Measurements from ENCODE around the gene B4GAT1.
"Not testable (repeated sequence)": the region's sequence is repeated elsewhere in the genome, so short reads cannot be mapped to it uniquely, and the experiment has no call there.

B4GAT1 gene

DNA sequence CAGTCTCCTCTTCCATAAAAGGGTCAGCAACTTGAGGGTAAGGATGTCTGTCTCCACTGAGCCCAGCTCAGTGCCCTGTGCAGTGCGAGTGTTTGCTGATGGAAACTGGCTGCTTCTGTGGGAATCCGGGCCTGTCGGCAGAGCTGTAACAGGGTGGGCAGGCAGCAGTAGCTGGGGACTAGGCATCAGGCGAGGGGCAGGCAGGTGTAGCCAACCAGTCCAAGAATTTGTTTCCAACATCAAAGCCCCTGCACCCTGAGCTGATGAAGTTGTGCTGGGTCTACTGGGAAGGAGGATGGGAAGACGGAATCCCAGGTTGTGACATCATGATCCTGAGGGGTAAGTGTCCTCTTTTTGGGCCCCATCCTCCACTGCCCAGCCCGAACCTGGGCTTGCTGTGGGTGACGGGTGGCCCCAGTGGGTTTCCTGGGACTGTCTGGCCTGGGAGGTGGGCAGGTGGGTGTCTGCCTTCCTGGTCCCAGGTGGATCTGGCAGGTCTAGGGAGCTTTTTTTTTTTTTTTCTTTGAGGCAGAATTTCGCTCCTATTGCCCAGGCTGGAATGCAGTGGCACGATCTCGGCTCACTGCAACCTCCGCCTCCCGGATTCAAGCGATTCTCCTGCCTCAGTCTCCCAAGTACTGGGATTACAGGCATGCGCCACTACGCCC, 13.1 kb upstream of the B4GAT1 start:
- TF ChIP-seq, protein P1, sequence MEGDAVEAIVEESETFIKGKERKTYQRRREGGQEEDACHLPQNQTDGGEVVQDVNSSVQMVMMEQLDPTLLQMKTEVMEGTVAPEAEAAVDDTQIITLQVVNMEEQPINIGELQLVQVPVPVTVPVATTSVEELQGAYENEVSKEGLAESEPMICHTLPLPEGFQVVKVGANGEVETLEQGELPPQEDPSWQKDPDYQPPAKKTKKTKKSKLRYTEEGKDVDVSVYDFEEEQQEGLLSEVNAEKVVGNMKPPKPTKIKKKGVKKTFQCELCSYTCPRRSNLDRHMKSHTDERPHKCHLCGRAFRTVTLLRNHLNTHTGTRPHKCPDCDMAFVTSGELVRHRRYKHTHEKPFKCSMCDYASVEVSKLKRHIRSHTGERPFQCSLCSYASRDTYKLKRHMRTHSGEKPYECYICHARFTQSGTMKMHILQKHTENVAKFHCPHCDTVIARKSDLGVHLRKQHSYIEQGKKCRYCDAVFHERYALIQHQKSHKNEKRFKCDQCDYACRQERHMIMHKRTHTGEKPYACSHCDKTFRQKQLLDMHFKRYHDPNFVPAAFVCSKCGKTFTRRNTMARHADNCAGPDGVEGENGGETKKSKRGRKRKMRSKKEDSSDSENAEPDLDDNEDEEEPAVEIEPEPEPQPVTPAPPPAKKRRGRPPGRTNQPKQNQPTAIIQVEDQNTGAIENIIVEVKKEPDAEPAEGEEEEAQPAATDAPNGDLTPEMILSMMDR (conservative IDR thresholded peaks at IDR 0.05; ENCODE audit: low read length), result no peak
- DNase-seq (ENCODE audit: low read depth), result no peak
- no peak overlapping the region for H3K4me3 ChIP-seq (ENCODE audit: low read length)

DNA sequence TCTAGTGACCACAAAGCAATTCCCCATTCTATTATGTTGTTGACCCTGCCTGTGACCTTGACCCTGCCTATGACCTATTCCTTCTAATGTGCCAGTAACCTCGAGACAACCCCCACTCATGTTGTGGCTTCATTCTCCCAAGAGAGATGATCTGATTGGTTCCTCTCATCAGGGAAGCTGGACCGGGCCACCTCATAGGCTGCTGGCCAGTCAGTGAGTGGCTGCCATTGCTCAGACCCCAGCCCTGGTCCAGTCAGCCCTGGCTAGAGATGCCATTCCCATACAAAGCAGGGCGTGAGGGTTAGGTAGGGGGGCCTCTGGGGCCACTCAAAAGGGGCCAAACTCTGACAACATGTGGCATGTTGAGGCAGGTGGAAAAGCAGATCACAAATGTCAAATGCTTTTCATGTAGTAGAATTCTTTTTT, 12.2 kb upstream of the B4GAT1 start:
- TF ChIP-seq, protein P1 (conservative IDR thresholded peaks at IDR 0.05; ENCODE audit: low read length), result no peak
- no peak for DNase-seq (ENCODE audit: low read depth)
- no peak overlapping the region for H3K4me3 ChIP-seq (ENCODE audit: low read length)

DNA sequence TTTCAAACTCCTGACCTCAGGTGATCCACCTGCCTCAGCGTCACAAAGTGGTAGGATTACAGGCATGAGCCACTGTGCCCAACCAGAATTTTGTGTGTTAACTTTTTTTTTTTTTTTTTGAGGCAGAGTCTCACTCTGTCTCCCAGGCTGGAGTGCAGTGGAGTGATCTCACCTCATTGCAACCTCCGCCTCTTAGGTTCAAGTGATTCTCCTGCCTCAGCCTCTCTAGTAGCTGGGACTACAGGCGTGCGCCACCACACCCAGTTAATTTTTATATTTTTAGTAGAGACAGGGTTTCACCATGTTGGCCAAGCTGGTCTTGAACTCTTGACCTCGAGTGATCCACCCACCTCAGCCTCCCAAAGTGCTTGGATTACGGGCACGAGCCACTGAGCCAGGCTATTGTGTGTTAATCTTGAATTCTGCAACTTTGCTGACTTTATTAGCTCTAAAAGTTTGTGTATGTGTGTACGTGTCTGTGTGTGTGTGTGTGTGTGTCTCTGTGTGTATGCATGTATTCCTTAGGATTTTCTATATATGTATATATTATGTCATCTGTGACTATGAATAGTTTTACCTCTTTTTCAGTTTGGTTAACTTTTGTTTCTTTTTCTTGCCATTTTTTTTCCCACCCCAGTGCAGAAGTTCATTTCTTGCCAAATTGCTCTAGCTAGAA, 3.3 kb upstream of the B4GAT1 start:
- not testable (repeated sequence) for H3K4me3 ChIP-seq (ENCODE audit: low read length); DNase-seq (ENCODE audit: low read depth)

DNA sequence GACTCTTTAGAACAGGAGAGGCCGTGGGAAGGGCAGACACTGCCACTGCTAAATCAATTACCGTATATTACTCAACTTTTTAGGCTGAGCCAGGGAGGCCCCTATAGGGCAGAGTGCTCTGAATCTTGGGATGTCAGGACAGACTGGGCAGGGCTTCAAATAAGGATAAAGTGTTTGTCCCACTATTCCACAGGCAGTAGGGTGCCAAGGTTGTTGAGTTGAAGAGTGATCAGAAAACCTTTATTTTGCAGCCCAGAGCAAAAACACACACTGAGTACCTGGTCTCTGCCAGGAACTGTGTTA, 1.6 kb upstream of the B4GAT1 start:
- no peak for DNase-seq (ENCODE audit: low read depth)
- H3K4me3 ChIP-seq (ENCODE audit: low read length), result no peak overlapping the region
- TF ChIP-seq, protein P1 (conservative IDR thresholded peaks at IDR 0.05; ENCODE audit: low read length), result no peak

DNA sequence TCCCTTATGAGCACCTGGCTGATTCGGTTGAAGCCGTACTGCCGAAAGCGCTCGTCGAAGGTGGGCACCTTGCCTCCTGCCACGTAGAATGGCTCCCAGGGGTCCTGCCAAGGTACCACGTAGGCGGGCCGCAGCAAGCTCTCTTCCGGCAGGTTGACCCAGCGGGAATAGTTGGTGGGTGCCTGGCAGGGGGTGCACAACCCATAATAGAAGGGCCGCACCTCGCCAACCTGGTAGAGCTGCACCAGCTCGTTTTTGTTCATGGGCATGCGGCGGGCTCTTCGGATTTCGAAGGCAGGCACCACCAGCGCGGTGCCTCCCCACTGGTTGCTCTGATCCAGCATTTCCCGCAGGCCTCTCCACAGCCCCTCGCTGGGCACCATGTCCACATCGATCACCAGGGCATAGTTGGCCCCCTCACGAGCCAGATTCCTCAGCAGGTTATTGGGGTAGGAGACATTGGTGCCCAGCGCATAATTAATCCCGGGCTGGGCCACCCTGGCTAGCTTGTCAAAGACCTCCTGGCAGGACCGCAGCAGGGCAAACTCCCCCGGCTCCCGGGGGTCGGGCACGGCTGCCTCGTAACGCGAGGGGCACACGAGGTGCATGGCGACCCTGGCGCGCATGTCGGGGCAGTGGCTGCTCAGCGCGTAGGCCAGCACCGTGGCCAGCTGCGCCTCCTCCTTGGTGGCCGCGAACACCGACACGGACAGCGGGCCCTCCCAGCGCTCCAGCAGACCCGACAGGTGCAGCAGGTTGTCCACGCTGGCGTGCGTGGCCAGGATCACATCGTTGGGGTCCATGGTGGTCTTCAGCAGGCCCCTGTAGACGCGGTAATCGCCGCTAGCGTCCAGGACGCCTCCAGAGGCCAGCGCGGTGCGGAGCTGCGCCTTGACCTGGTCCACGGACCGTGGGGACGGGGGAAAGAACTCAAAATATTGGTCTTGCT, 679 bp downstream of the B4GAT1 start:
- DNase-seq (ENCODE audit: low read depth), result no peak
- TF ChIP-seq, protein P1 (conservative IDR thresholded peaks at IDR 0.05; ENCODE audit: low read length), result no peak
- peak overlapping the region; percentile 91 for H3K4me3 ChIP-seq (ENCODE audit: low read length)

DNA sequence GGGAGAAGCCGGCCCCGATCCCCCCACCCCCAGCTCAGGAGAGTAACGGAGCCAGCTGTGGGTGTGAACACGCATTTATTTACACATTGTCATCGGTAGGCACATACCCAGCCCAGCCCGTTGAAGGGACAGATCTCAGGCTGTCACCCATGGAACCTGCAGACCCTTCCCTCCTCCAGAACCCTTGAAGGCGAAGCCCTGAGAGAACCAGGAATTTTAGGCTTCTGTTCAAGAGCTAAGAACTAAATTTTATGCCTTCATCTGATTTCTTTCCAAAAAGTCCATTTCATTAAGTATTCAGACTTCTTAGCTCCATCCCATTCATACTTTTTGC, 2.1 kb downstream of the B4GAT1 start:
- peak overlapping the region; percentile 98 for H3K4me3 ChIP-seq (ENCODE audit: low read length)
- DNase-seq (ENCODE audit: low read depth), result no peak
- TF ChIP-seq, protein P1 (conservative IDR thresholded peaks at IDR 0.05; ENCODE audit: low read length), result no peak

DNA sequence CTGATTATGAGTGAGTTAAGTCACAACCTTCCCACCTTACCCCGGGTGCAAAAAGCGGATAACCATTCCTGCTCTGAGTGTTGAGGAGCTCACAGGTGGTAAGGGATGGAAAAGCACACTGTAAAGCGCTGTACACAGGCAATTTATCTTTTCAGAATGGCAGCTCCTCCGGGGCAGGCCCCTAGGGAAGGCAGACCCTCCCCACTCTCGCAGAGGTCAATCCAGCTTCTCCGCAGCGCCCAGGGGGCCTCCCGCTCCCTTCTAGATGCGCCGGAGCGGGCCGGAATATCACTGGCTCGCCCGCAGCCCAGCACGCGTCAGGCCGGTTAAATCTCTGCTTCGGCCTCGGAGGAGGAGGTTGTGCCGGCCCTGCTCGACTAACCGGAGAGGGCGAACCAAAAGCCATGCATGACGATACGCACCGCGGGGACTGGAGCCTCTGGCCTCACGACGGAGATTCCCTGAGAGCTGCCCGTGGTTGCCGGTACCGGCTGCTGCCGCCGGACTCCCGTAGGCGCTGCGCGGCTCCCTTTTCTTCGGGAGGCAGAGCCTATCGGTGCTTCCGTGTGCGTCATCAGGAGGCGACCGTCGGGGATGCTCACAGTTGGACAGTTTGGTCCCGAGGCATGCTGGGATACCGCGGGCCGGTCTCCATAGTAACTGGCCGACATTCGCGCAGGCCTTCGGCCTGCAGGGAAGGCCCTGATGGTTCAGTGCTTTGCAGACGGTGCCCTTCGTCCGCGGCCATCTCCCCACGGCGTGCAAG, 2.7 kb downstream of the B4GAT1 start, which contains the start of gene BRMS1:
TSS of gene BRMS1 (minus strand) at position 555 of the 766 bp plus-strand sequence. CDS start 2,870 bp downstream, outside the sequence.
- H3K4me3 ChIP-seq (ENCODE audit: low read length), result peak within 1 kb of the TSS; percentile 98
- TF ChIP-seq, protein P1 (conservative IDR thresholded peaks at IDR 0.05; ENCODE audit: low read length), result peak; percentile 26; the same call in 1 of the 2 replicates
- DNase-seq (ENCODE audit: low read depth), result peak; percentile 96

Measured in AG10803 (cell line).